Calu3 (cell line): Measurements from ENCODE around the gene TKFC. TPM values are rescaled to one million over a fixed set of nuclear protein-coding genes. Genes with fewer than 3 reads are reported as not detected.
A peak's percentile ranks its signal among the peaks of the same experiment; 100 is the strongest.

Experiments used
- BruUV-seq: library from RNA; stranded (reverse); fragments of 400-500 nt; replicated peaks from 2 replicates; lab custom pipeline; 2021; lab: Mats Ljungman, UMichigan
- CTCF ChIA-PET: fragments of 300-600 bp; sonication (Branson Sonifier 250); formaldehyde crosslinking; loops from one replicate; lab custom pipeline; 2022; ENCODE audit warnings: antibody characterized with exemption; lab: Charles Lee
- DNase-seq: peaks from one replicate; pipeline ENCODE4 v3.0.0; 2022
- H3K27ac Mint-ChIP-seq: one replicate; pipeline ENCODE4 v1.8.0; 2022; ENCODE audit warnings: mixed read lengths; ENCODE audit not compliant: unreplicated experiment
- H3K27me3 Mint-ChIP-seq: one replicate; pipeline ENCODE4 v1.8.0; 2022; ENCODE audit warnings: mixed read lengths; ENCODE audit not compliant: unreplicated experiment
- H3K36me3 Mint-ChIP-seq: one replicate; pipeline ENCODE4 v1.8.0; 2022; ENCODE audit warnings: mild to moderate bottlenecking, moderate library complexity, mixed read lengths; ENCODE audit not compliant: insufficient read depth, unreplicated experiment
- H3K4me1 Mint-ChIP-seq: one replicate; pipeline ENCODE4 v1.8.0; 2022; ENCODE audit warnings: mild to moderate bottlenecking, low read depth, mixed read lengths; ENCODE audit not compliant: unreplicated experiment
- H3K4me3 Mint-ChIP-seq: one replicate; pipeline ENCODE4 v1.8.0; 2022; ENCODE audit warnings: mild to moderate bottlenecking, low read depth, moderate library complexity, mixed read lengths; ENCODE audit not compliant: unreplicated experiment
- H3K9me3 Mint-ChIP-seq: one replicate; pipeline ENCODE4 v1.8.0; 2022; ENCODE audit warnings: low read depth, mixed read lengths; ENCODE audit not compliant: unreplicated experiment
- CTCF ChIP-seq: fragments of 200-600 bp; IDR thresholded peaks from one replicate; pipeline ENCODE4 v1.8.0; 2022; ENCODE audit warnings: antibody characterized with exemption; ENCODE audit not compliant: unreplicated experiment
- intact Hi-C: fragments of 100-400 bp; cut with micrococcal nuclease; formaldehyde crosslinking; loops from one replicate; pipeline ENCODE4 v1.10.0; 2022; ENCODE audit not compliant: unreplicated experiment
- total RNA-seq: library from RNA; stranded (reverse); gene quantifications from 2 replicates; pipeline ENCODE4 v1.2.3, GENCODE V29; 2022

Gene TKFC
- total RNA-seq, 1 experiment from 2014 or later = 61.1 TPM

- no peak for TF ChIP-seq CTCF
- BruUV-seq = no TSS peak
- CTCF ChIA-PET = interaction anchor here (1.3 to 1.5 kb wide), 5 partner anchors 49 to 303 kb away, joined by 3 to 64 read pairs (median 5); no protein-coding TSS in a partner anchor
- no peak overlapping the region for H3K4me3 Mint-ChIP-seq
- no peaks in the 10 kb centered on the region for H3K9me3 Mint-ChIP-seq
- intact Hi-C loops = loop anchor here (10.0 kb wide), 1 partner anchor 81 kb away; no protein-coding TSS in a partner anchor
- H3K27me3 Mint-ChIP-seq = no peaks in the 10 kb centered on the region
- H3K36me3 Mint-ChIP-seq = peaks cover 43% of the 10 kb centered on the region
- no peak for DNase-seq
- peaks cover 13% of the 10 kb centered on the region for H3K4me1 Mint-ChIP-seq
- H3K27ac Mint-ChIP-seq = no peak overlapping the region
Observed at GRCh38 chr11:61335355-61335710, 2.3 kb downstream of the TKFC start.

- no TSS peak for BruUV-seq
- H3K36me3 Mint-ChIP-seq = peaks cover 38% of the 10 kb centered on the region
- H3K9me3 Mint-ChIP-seq = no peaks in the 10 kb centered on the region
- H3K27ac Mint-ChIP-seq = no peak overlapping the region
- CTCF ChIA-PET = interaction anchor here (0.5 to 2.7 kb wide), 14 partner anchors 10 to 1509 kb away, joined by 3 to 64 read pairs (median 4); partner anchors contain the start of genes CYB561A3, TMEM109, TMEM138 and TMEM216
- no peak overlapping the region for H3K4me3 Mint-ChIP-seq
- intact Hi-C loops = loop anchor here (1.0 to 10.0 kb wide), 2 partner anchors 49 to 82 kb away; no protein-coding TSS in a partner anchor
- H3K27me3 Mint-ChIP-seq = no peaks in the 10 kb centered on the region
- H3K4me1 Mint-ChIP-seq = peaks cover 8% of the 10 kb centered on the region
- DNase-seq = peak; percentile 90
- peak; percentile 90 for TF ChIP-seq CTCF
Observed at GRCh38 chr11:61336171-61336935, 3.3 kb downstream of the TKFC start.

- CTCF ChIA-PET = interaction anchor here (2.7 kb wide), 1 partner anchor 24 kb away, joined by 23 read pairs; the partner anchor contains the start of genes CYB561A3 and TMEM138
- TF ChIP-seq CTCF = no peak
- no peak overlapping the region for H3K27ac Mint-ChIP-seq
- H3K27me3 Mint-ChIP-seq = no peaks in the 10 kb centered on the region
- no peak for DNase-seq
- peaks cover 30% of the 10 kb centered on the region for H3K36me3 Mint-ChIP-seq
- no peak overlapping the region for H3K4me3 Mint-ChIP-seq
- H3K4me1 Mint-ChIP-seq = no peaks in the 10 kb centered on the region
- intact Hi-C loops = loop anchor here (10.0 kb wide), 1 partner anchor 83 kb away; no protein-coding TSS in a partner anchor
- no TSS peak for BruUV-seq
- no peaks in the 10 kb centered on the region for H3K9me3 Mint-ChIP-seq
Observed at GRCh38 chr11:61337706-61338470, 4.9 kb downstream of the TKFC start.

- Mint-ChIP-seq H3K4me1 (no peaks in the 10 kb centered on the region), H3K27ac (no peak overlapping the region), H3K36me3 (peaks cover 21% of the 10 kb centered on the region), H3K4me3 (no peak overlapping the region), H3K9me3 (no peaks in the 10 kb centered on the region), H3K27me3 (no peaks in the 10 kb centered on the region)
- intact Hi-C loops = loop anchor here (10.0 kb wide), 1 partner anchor 84 kb away; no protein-coding TSS in a partner anchor
- no peak for TF ChIP-seq CTCF
- BruUV-seq = no TSS peak
- CTCF ChIA-PET = no interaction called here
- no peak for DNase-seq
Observed at GRCh38 chr11:61338783-61339489, 5.9 kb downstream of the TKFC start.
